ENCODE results near the gene AKAIN1.

Gene AKAIN1

GRCh38 chr18:5197032-5197434 lies at the start of gene AKAIN1:
Gene AKAIN1 (minus strand): TSS chr18:5197257. CDS start chr18:5197053, 204 bp downstream.
- no peak for DNase-seq

DNA sequence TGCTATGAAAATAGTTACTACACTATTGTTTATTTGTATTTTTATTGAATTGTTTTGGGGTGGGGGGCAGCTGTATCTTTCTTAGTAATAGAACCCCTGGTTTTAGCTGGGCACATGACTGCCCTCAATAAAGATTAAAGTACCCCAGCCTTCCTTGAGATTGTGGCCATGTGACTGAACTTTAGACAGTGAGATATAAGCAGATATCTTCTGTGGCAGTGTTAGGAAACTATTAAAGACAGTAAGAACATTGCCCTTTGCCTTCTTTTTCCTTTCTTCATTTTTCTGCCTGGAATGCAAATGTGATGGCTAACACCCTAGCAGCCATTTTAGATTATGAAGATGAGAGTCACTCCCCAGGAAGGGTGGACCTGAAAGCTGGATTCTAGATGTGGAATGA lies 47.9 kb upstream of the AKAIN1 start:
- no peak for DNase-seq

- DNase-seq = no peak
Measured at GRCh38 chr18:5239447-5239846, 42.4 kb upstream of the AKAIN1 start.

DNA sequence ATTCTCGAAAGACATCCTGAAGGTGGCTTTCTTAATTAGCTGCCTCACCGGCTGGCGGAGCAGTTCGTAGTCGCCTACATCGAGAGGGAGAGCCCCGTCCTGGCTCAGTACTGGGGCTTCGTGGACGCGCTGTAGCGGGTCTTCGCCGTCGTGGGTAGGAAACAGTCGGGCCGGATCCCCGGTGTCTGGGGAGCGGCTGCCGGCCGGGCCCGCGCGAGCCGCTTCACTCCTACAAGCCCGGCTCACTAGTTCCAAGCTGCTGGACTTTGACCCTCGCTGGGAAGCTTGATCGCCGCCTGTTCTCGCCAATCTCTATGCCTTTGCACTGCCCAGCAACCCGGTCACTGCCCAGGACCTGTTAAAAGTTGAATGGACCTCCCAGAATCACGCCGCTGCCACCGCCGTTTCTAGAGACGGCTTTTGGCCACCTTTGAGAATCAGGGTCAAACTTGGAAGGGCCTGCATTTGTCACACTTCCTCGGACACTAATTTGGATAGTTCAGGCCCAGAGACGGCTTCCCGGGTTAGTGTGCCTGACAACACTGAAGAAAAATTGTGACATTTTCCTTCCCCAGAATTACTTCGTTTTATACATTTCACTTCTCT lies 41.4 kb upstream of the AKAIN1 start:
- no peak for DNase-seq

DNA sequence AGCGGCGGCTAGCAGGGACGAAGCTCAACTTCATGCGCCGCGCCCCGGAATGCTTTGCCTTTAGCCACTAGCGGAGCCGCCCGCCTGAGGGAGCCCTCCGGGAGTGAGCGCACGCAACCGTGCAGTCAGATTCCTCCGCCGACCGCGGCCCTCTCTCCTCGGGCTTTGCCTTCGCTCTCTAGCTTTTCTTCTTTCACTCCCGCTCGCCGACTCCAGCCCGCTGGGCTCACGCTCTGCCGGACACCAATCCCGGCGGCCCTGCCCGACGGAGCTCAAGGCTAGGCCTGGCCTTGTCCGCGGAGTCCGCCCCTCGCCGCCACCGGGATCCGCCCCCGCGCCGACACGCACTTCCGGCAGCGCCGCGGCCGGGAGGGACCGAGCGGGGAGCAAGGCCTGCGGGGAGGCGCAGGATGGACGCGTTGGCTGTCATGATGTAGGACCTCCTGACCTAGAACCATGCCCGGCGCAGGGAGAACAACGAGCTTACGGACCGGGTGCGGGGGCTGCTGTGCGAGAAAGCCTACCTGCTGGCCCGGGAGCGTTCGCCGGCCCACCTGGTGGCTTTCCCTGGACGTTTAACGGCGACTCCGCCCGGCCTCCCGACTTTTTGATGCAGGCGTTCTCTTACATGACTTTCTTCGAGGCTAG lies 40.8 kb upstream of the AKAIN1 start:
- DNase-seq = peak; percentile 71

- DNase-seq = no peak
Measured at GRCh38 chr18:5237083-5237722, 40.1 kb upstream of the AKAIN1 start.

DNA sequence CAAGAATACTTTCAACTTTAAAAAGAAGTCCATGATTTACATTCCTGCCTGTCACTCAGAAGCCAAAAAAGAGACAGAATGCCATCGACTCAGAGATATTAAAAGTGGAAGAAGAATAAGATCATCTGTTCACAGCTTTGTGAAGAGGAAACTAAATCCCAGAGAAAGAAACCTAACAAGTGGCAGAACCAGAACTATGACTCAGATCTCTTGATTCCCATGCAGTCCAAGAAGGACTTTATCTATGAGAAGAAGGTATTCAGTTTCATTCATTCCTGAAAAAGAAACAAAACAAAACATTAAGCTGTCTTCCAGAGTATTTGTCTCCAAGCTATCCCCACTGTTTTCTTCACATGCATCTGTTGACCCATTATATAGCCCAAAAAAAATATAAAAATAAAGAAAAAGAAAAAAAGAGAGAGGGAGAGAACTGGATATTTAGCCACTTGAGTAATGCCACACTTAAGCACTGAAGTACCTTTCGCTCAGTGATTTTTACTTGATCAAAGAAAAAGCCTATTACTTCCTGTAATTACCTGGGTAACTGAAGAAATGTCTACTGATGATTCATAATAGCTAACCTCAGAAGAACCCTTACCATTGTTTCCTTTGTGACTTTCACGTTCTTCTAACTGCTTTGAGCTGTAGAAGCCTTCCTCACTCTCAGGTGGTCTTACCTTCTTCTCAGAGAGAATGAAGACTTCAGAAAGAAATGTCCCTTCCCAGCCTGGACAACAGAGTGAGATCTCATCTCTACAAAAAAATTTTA lies 17.7 kb upstream of the AKAIN1 start:
- no peak for DNase-seq

DNA sequence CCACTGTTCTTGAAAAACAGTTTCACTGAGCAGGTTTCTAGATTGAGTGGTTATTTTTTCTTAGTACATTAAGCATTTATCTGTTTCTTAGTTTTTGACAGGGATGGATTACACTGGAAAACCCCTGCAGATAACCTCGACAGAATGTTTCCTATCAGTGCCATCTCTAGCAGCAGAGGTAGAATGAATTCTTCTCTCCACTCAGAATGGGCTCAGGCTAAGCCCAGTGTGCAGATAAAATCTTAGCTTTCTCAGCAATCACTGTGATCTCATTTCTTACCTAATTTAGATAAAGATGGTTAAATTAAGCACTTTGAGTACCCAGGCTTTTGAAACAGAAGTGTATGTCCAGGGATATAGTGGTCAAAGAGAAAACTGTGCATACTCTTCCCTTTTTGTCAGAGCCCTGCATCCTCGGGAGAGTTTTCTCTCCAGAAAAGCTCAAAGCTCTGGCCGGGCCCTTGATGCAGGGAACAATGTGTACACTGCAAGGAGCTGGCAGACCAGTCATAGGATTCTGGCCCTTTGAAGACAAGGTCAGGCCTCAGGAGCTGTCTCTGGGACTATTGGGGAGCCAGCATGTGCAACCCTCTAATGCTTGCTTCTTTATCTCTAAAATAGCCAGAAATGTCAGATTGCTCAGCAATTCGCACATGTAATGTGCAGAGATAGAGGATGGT lies 10.6 kb upstream of the AKAIN1 start:
- no peak for DNase-seq

- DNase-seq = no peak
Measured at GRCh38 chr18:5198311-5198710, 1.3 kb upstream of the AKAIN1 start.

DNA sequence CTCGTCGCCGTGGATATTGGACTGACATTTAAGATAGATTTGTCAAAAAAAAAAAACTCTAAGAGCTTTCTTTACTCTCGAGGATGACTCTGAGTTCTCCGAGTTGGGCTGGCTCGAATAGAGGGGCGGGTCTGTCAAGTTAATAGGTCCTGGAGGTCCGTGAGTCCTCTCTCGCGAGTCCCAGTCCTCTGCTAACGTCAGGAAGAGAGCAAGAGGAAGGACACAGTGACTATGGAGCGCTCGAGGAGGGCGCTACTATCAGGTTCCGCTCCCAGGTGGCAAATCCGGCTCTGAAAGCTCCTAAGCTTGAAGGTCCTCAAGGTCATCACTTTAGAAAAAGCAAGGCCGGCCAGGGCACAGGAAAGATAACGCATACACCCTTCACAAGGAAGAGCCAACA lies 404 bp upstream of the AKAIN1 start:
- no peak for DNase-seq

DNA sequence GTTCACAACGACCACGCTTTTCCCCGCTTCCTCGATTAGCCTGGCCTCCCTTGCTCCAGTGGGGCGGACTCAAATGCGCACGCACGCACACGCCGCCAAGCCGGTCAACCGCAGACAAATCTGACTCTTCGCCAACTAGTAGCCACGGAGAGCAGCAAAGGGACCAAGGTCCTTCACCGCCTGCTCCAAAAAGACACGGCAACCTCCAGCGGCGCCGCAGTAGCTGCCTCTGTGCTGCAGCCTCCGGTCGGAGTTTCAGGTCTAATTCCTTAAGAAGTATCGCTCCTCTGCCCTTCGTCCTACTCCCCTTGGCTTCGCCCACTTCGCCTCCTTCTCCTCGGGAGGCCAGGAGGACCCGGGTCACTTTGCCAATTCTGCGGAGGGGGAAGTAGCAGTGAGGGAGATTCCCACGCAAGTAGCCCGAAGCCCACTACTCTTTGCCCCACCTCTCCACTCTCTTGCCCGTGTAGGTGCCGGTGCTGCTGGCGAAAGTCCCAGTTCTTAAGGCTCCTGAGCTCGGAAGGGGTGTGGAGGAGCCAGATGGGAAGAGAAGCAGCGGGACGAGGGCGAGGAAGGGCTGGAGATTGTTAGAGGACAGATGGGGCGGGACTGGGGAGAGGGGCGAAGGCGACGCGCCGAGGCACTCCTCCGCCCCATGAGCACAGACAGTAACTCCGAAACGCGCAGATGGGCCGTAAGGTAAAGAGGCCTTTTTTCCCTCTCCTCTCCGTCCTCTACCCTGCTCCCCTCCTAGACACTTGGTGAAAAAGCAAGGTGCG lies 615 bp downstream of the AKAIN1 start:
- no peak for DNase-seq

GRCh38 chr18:5195656-5196055 lies 1.4 kb downstream of the AKAIN1 start:
- no peak for DNase-seq

DNA sequence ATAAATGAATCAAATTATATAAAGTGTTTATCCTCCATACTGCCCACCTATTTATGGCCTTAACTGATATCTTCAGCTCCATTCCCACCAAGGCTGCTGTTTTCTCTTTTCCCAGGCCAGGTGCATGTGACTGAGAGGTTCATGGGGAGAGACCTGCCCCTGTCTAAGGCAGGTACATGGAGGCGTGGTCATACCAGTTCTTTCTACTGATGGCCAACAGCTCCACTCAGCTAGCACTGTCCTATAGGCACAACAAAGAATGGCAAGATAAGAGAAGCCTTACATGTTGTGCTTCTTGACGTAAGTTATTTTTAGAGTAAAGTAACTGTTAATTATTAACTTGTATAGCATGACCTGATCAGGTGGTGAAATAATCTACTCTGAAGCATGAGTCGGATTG lies 16.8 kb downstream of the AKAIN1 start:
- no peak for DNase-seq

DNA sequence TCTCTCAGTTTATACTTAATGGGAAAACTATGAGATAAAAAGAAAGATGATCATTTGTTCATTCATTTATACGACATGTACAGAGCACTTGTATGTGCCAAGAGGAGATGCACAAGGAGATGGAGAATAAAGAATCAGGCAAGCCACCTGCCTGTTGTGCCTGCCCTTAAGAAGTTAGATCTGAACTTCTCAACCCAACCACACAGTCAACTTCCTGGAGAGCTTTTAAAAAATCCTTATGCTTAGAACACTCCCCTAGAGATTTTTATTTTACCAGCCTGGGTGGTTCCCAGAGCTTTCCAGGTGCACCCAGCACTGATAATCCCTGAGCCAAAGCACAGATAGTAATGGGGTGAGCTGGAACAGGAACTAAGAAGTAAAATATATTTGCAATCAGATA lies 18.5 kb downstream of the AKAIN1 start:
- DNase-seq = no peak

DNA sequence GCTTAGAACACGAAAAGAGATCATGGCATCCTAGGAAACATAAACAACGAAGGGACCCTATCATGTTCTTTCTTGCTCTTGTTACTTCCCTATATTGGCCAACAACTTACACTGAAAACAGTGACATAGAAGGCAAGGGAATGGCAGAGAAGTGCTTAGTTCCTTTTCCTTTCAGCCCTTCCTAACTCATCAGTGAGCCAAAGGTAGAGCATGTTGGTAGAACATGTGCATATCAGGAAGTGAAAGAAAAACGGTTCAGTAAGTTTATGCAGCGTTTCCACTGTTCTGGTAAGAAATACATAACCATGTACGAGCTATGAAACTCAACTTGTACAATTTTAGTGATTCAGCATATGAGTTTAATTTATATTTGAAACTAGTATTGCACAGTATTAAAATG lies 21.7 kb downstream of the AKAIN1 start:
- no peak for DNase-seq

DNA sequence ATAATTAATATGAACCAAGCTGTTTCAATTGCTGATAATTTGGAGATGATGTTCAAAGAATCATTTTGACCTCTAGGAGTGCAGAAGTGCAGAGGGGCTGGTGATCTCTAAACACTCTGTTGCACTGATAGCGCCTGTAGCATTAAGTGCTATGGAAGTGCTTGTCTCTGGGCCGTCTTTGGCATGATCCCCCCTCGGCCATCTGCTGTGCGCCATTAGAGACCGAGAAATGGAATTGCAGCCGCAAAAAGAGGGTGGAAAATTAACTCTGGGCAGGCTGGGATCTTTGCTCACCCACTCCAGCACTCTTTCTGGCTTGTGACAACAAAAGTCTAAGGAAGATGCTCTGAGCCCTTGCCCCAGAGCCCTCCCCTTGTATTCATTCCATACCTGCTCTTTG lies 23.4 kb downstream of the AKAIN1 start:
- DNase-seq = no peak

GRCh38 chr18:5173236-5173635 lies 23.8 kb downstream of the AKAIN1 start:
- no peak for DNase-seq

DNA sequence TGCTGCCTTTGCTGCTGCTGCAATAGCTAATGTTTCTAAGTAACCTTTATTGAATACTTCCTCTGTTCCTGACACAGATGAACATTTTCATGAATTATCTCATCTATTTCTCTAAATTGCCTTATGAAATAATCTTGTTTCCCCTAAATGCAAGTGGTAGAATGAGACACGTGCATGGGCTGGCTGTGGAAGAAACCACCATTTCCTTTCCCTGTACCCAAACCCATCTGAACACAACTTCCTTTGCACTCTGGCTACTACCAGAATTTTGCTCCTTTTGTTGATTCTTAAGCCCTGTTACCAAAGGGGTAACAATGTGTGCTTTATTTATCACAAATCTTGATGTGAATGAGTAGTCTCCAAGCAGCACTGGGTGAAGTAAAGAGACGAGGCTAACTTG lies 29.2 kb downstream of the AKAIN1 start:
- no peak for DNase-seq

- DNase-seq = no peak
Measured at GRCh38 chr18:5166606-5167280, 30.3 kb downstream of the AKAIN1 start.

GRCh38 chr18:5164903-5165302 lies 32.2 kb downstream of the AKAIN1 start:
- DNase-seq = no peak

GRCh38 chr18:5162111-5162510 lies 34.9 kb downstream of the AKAIN1 start:
- no peak for DNase-seq

GRCh38 chr18:5159080-5159479 lies 38.0 kb downstream of the AKAIN1 start:
- no peak for DNase-seq
